ENCODE data around the gene DUOX1.

DNA sequence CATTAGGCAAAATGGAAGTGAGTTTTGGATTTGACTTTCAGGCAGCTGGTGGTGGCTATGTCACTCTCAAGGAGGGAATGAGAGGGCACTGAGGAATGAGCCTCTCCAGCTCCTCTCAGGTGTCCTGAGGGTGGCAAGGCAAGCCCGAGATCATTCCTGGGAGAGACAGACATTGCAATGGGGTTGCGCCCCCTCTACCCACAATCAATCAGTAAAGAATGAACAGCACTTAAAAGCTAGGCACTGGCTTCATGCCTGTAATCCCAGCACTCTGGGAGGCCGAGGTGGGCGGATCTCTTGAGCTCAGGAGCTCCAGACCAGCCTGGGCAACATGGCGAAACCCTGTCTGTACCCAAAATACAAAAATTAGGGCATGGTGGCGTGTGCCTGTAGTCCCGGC is 72.1 kb downstream of the DUOX1 start:
- TF ChIP-seq, protein P1, sequence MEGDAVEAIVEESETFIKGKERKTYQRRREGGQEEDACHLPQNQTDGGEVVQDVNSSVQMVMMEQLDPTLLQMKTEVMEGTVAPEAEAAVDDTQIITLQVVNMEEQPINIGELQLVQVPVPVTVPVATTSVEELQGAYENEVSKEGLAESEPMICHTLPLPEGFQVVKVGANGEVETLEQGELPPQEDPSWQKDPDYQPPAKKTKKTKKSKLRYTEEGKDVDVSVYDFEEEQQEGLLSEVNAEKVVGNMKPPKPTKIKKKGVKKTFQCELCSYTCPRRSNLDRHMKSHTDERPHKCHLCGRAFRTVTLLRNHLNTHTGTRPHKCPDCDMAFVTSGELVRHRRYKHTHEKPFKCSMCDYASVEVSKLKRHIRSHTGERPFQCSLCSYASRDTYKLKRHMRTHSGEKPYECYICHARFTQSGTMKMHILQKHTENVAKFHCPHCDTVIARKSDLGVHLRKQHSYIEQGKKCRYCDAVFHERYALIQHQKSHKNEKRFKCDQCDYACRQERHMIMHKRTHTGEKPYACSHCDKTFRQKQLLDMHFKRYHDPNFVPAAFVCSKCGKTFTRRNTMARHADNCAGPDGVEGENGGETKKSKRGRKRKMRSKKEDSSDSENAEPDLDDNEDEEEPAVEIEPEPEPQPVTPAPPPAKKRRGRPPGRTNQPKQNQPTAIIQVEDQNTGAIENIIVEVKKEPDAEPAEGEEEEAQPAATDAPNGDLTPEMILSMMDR (IDR thresholded peaks at IDR 0.05 in 2 of 3, conservative IDR thresholded peaks at IDR 0.05 in 1 of 3; ENCODE audit: insufficient read depth in 2 of 3, low read depth in 1 of 3, low read length in 3 of 3), result no peak
- TF ChIP-seq, protein P2, sequence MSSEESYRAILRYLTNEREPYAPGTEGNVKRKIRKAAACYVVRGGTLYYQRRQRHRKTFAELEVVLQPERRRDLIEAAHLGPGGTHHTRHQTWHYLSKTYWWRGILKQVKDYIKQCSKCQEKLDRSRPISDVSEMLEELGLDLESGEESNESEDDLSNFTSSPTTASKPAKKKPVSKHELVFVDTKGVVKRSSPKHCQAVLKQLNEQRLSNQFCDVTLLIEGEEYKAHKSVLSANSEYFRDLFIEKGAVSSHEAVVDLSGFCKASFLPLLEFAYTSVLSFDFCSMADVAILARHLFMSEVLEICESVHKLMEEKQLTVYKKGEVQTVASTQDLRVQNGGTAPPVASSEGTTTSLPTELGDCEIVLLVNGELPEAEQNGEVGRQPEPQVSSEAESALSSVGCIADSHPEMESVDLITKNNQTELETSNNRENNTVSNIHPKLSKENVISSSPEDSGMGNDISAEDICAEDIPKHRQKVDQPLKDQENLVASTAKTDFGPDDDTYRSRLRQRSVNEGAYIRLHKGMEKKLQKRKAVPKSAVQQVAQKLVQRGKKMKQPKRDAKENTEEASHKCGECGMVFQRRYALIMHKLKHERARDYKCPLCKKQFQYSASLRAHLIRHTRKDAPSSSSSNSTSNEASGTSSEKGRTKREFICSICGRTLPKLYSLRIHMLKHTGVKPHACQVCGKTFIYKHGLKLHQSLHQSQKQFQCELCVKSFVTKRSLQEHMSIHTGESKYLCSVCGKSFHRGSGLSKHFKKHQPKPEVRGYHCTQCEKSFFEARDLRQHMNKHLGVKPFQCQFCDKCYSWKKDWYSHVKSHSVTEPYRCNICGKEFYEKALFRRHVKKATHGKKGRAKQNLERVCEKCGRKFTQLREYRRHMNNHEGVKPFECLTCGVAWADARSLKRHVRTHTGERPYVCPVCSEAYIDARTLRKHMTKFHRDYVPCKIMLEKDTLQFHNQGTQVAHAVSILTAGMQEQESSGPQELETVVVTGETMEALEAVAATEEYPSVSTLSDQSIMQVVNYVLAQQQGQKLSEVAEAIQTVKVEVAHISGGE (CRISPR knock-in tag; IDR thresholded peaks at IDR 0.05), result no peak
- no peak for TF ChIP-seq CBX1 (IDR thresholded peaks at IDR 0.05; ENCODE audit: low read depth)
- TF ChIP-seq, protein P3, sequence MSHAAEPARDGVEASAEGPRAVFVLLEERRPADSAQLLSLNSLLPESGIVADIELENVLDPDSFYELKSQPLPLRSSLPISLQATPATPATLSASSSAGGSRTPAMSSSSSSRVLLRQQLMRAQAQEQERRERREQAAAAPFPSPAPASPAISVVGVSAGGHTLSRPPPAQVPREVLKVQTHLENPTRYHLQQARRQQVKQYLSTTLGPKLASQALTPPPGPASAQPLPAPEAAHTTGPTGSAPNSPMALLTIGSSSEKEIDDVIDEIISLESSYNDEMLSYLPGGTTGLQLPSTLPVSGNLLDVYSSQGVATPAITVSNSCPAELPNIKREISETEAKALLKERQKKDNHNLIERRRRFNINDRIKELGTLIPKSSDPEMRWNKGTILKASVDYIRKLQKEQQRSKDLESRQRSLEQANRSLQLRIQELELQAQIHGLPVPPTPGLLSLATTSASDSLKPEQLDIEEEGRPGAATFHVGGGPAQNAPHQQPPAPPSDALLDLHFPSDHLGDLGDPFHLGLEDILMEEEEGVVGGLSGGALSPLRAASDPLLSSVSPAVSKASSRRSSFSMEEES (CRISPR knock-in tag; IDR thresholded peaks at IDR 0.05), result no peak
- TF ChIP-seq, protein P4, sequence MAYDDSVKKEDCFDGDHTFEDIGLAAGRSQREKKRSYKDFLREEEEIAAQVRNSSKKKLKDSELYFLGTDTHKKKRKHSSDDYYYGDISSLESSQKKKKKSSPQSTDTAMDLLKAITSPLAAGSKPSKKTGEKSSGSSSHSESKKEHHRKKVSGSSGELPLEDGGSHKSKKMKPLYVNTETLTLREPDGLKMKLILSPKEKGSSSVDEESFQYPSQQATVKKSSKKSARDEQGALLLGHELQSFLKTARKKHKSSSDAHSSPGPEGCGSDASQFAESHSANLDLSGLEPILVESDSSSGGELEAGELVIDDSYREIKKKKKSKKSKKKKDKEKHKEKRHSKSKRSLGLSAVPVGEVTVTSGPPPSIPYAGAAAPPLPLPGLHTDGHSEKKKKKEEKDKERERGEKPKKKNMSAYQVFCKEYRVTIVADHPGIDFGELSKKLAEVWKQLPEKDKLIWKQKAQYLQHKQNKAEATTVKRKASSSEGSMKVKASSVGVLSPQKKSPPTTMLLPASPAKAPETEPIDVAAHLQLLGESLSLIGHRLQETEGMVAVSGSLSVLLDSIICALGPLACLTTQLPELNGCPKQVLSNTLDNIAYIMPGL (CRISPR knock-in tag; IDR thresholded peaks at IDR 0.05), result no peak
